HepG2 (cell line): ENCODE results near the gene DCDC1. TPM values are rescaled to one million over a fixed set of nuclear protein-coding genes. Genes with fewer than 3 reads are reported as not detected.

Experiments used
- ATAC-seq: fragments of 200-7000 bp; cut with Tn5 transposase; 3 replicates; pipeline ENCODE4 v1.9.1; 2020; ENCODE audit warnings: mild to moderate bottlenecking, moderate library complexity
- BruUV-seq: library from RNA; stranded (reverse); fragments of 400-500 nt; replicated peaks from 2 replicates; lab custom pipeline; 2021; lab: Mats Ljungman, UMichigan
- CTCF ChIA-PET: fragments of 300-600 bp; formaldehyde crosslinking; extraction: SDS; loops from one replicate; lab custom pipeline; 2021; ENCODE audit warnings: low total read pairs, inconsistent platforms, low intra/inter-chr PET ratio; lab: Yijun Ruan, JAX
- POLR2A ChIA-PET: fragments of 350-600 bp; sonication (Branson Sonifier 250); formaldehyde crosslinking; loops from one replicate; lab custom pipeline; 2020; ENCODE audit warnings: antibody characterized with exemption, inconsistent platforms; lab: Yijun Ruan, JAX
- DNase-seq: peaks from one replicate; pipeline ENCODE4 v3.0.0-alpha.2; 2015; ENCODE audit warnings: low spot score
- FAIRE-seq: peaks from 3 replicates; lab custom pipeline; 2011; peaks lifted over from hg19 to GRCh38; lab: Jason Lieb, UNC
- H2AFZ ChIP-seq: one replicate; pipeline ENCODE4 v1.6.1; 2011; ENCODE audit warnings: low read length, inconsistent platforms
- H3K27ac ChIP-seq: fragments of 300-600 bp; 3 replicates; pipeline ENCODE4 v1.8.0; 2011; ENCODE audit warnings: mixed run types, mild to moderate bottlenecking, mixed read lengths, low read length, inconsistent platforms; ENCODE audit not compliant: insufficient read depth; ENCODE audit errors: extremely low read length
- H3K27me3 ChIP-seq, 2 experiments: fragments of 200-600 bp in 1 of 2; 2 replicates in 1 of 2; 3 replicates in 1 of 2; pipeline versions ENCODE4 v1.6.0 to v1.8.0; 2011; ENCODE audit warnings: low read length in 2 of 2, mild to moderate bottlenecking in 2 of 2, moderate library complexity in 2 of 2, inconsistent platforms in 1 of 2; ENCODE audit not compliant: insufficient read depth in 2 of 2, control insufficient read depth in 1 of 2
- H3K36me3 ChIP-seq, 2 experiments: fragments of 200-600 bp in 1 of 2; replicated peaks in 1 of 2; 2 replicates in 1 of 2; 3 replicates in 1 of 2; pipeline versions ENCODE4 v1.5.1 to v1.8.0; 2011; ENCODE audit warnings: low read length in 2 of 2, inconsistent platforms in 1 of 2; ENCODE audit not compliant: insufficient read depth in 2 of 2, control insufficient read depth in 1 of 2
- H3K4me1 ChIP-seq: 2 replicates; pipeline ENCODE4 v1.5.1; 2012; ENCODE audit warnings: low read length, inconsistent platforms; ENCODE audit not compliant: insufficient read depth
- H3K4me2 ChIP-seq: 2 replicates; pipeline ENCODE4 v1.6.0; 2011; ENCODE audit warnings: low read depth, low read length, inconsistent platforms
- H3K4me3 ChIP-seq, 3 experiments: fragments of 200-600 bp in 1 of 3; sonication (generic), shearing (Covaris generic) in 1 of 3; replicated peaks in 1 of 3; 2 replicates each; pipeline ENCODE4 v1.5.1; 2011 to 2016; ENCODE audit warnings: low read length in 3 of 3, inconsistent platforms in 2 of 3, low read depth in 2 of 3, mild to moderate bottlenecking in 2 of 3, control low read depth in 1 of 3, mixed read lengths in 1 of 3; ENCODE audit not compliant: insufficient read depth in 1 of 3
- H3K79me2 ChIP-seq: one replicate; pipeline ENCODE4 v1.6.1; 2011; ENCODE audit warnings: low read length, inconsistent platforms; ENCODE audit not compliant: insufficient read depth
- H3K9ac ChIP-seq: 2 replicates; pipeline ENCODE4 v1.6.0; 2011; ENCODE audit warnings: mild to moderate bottlenecking, low read depth, low read length, inconsistent platforms; ENCODE audit not compliant: insufficient read depth
- H3K9me3 ChIP-seq: 2 replicates; pipeline ENCODE4 v1.5.1; 2012; ENCODE audit warnings: mild to moderate bottlenecking, low read length
- H4K20me1 ChIP-seq: 2 replicates; pipeline ENCODE4 v1.6.0; 2011; ENCODE audit warnings: inconsistent platforms, mild to moderate bottlenecking, low read length, moderate library complexity; ENCODE audit not compliant: insufficient read depth
- ATF7 ChIP-seq, 2 experiments: fragments of 450-650 bp in 1 of 2; sonication (generic) in 1 of 2; formaldehyde crosslinking in 1 of 2; IDR thresholded peaks; 2 replicates each; pipeline versions ENCODE4 v1.4.0 to v1.6.1; 2016 to 2020; ENCODE audit warnings: antibody characterized with exemption in 1 of 2, mild to moderate bottlenecking in 1 of 2, missing genetic modification reagents in 1 of 2
- CEBPG ChIP-seq: IDR thresholded peaks from 2 replicates; pipeline ENCODE4 v1.6.1; 2016
- KDM4B ChIP-seq: sonication (generic); formaldehyde crosslinking; IDR thresholded peaks from 2 replicates; pipeline ENCODE4 v1.4.0; 2020; ENCODE audit warnings: missing genetic modification reagents
- MAFF ChIP-seq: IDR thresholded peaks from 2 replicates; pipeline ENCODE4 v1.6.1; 2011; ENCODE audit warnings: low read depth, low read length, improper control_type of control experiment
- MAFK ChIP-seq, 2 experiments: IDR thresholded peaks in 1 of 2; conservative IDR thresholded peaks in 1 of 2; 2 replicates each; pipeline ENCODE4 v1.6.1; 2011; ENCODE audit warnings: improper control_type of control experiment in 2 of 2, low read length in 2 of 2
- PAXIP1 ChIP-seq: sonication (generic); formaldehyde crosslinking; conservative IDR thresholded peaks from 2 replicates; pipeline ENCODE4 v1.4.0; 2020; ENCODE audit warnings: mild to moderate bottlenecking, missing genetic modification reagents, moderate library complexity
- ZFYVE20 ChIP-seq: sonication (generic); formaldehyde crosslinking; IDR thresholded peaks from 2 replicates; pipeline ENCODE4 v1.8.0; 2023; ENCODE audit warnings: low read depth, mild to moderate bottlenecking, moderate library complexity, missing genetic modification reagents, borderline replicate concordance
- ZNF747 ChIP-seq: sonication (generic); formaldehyde crosslinking; IDR thresholded peaks from 2 replicates; pipeline ENCODE4 v1.8.1; 2023; ENCODE audit warnings: missing genetic modification reagents, mild to moderate bottlenecking, borderline replicate concordance
- ZNF883 ChIP-seq: sonication (generic); formaldehyde crosslinking; IDR thresholded peaks from 2 replicates; pipeline ENCODE4 v1.5.1; 2020; ENCODE audit warnings: mild to moderate bottlenecking, missing genetic modification reagents; ENCODE audit errors: not compliant biosample characterization
- WGBS: methylation state at CpG from one replicate; pipeline ENCODE4 v1.1.6; 2017; ENCODE audit warnings: low lambda C conversion rate; 5-methylcytosine and 5-hydroxymethylcytosine counted together
- in situ Hi-C: cut with HindIII; loops from 2 replicates; pipeline ENCODE4 v1.10.0; 2017; ENCODE audit warnings: low pct_unique_long_range_greater_than_20kb; ENCODE audit not compliant: extremely low pct_ligation_motif_present
- intact Hi-C: fragments of 100-400 bp; cut with micrococcal nuclease; formaldehyde crosslinking; loops from one replicate; pipeline ENCODE4 v1.10.0; 2022; ENCODE audit not compliant: unreplicated experiment
- polyA plus RNA-seq, 8 experiments: library from polyadenylated mRNA; depleted of rRNA in 3 of 8; stranded (reverse) in 7 of 8; unstranded in 1 of 8; fragments of >200 nt; fragmentation: Illumina TruSeq in 4 of 8; extraction: Trizol in 4 of 8; gene quantifications; 2 replicates each; pipeline versions ENCODE4 v1.2.1 to v1.2.3, GENCODE V29; 2011 to 2016; ENCODE audit warnings: low read depth in 4 of 8, missing spikeins in 1 of 8, mixed read lengths in 1 of 8; ENCODE audit not compliant: insufficient read depth in 1 of 8
- total RNA-seq, 5 experiments: library from RNA; depleted of rRNA; stranded (reverse); fragments of >200 nt; fragmentation: Illumina TruSeq; extraction: Trizol; gene quantifications; 2 replicates each; pipeline ENCODE4 v1.2.3, GENCODE V29; 2016; ENCODE audit warnings: low read depth in 1 of 5
- TF ChIP-seq, protein P1 (sequence below): sonication (generic); formaldehyde crosslinking; IDR thresholded peaks from 2 replicates; pipeline ENCODE4 v1.5.1; 2020; ENCODE audit warnings: missing genetic modification reagents, mild to moderate bottlenecking, borderline replicate concordance

Gene DCDC1
- total and polyA plus RNA-seq, 2 of the 13 experiments (the other 11 are each of a cell fraction or from before 2014, with no cell fraction given) = 0.12 to 0.27 TPM

GRCh38 chr11:31328697-31329096 is 40.8 kb downstream of the DCDC1 start:
- no peak for ATAC-seq
- Histone ChIP-seq H3K79me2 (no peaks in the 10 kb centered on the region), H3K27ac (no peak overlapping the region), H3K4me2 (no peak overlapping the region), H4K20me1 (no peaks in the 10 kb centered on the region), H3K36me3 (no peaks in the 10 kb centered on the region), H2AFZ (no peak overlapping the region), H3K4me1 (no peaks in the 10 kb centered on the region), H3K27me3 (no peaks in the 10 kb centered on the region), H3K4me3 (no peak overlapping the region), H3K9me3 (no peaks in the 10 kb centered on the region), H3K9ac (no peak overlapping the region)
- in situ Hi-C loops = no loop called here
- no TSS peak for BruUV-seq
- DNase-seq = no peak
- no peak for FAIRE-seq
- ChIA-PET CTCF (no interaction called here), POLR2A (no interaction called here)
- 56% methylated on average over 6 of the region's 6 CpGs for WGBS
- TF ChIP-seq MAFK (conservative IDR thresholded peaks at IDR 0.05 in 1 of 2, IDR thresholded peaks at IDR 0.05 in 1 of 2; ENCODE audit: low read length in 2 of 2) = peak; percentile 75 to 93
- TF ChIP-seq MAFF = peak; percentile 86
- no peak for TF ChIP-seq ZFYVE20
- intact Hi-C loops = no loop called here

- in situ Hi-C loops (no loop called here), intact Hi-C loops (no loop called here)
- H3K79me2 ChIP-seq = no peaks in the 10 kb centered on the region
- DNase-seq = no peak
- H3K9me3 ChIP-seq = no peaks in the 10 kb centered on the region
- CTCF ChIA-PET = no interaction called here
- POLR2A ChIA-PET = no interaction called here
- H3K9ac ChIP-seq = no peak overlapping the region
- no peaks in the 10 kb centered on the region for H3K4me1 ChIP-seq
- no TSS peak for BruUV-seq
- TF ChIP-seq, protein P1, sequence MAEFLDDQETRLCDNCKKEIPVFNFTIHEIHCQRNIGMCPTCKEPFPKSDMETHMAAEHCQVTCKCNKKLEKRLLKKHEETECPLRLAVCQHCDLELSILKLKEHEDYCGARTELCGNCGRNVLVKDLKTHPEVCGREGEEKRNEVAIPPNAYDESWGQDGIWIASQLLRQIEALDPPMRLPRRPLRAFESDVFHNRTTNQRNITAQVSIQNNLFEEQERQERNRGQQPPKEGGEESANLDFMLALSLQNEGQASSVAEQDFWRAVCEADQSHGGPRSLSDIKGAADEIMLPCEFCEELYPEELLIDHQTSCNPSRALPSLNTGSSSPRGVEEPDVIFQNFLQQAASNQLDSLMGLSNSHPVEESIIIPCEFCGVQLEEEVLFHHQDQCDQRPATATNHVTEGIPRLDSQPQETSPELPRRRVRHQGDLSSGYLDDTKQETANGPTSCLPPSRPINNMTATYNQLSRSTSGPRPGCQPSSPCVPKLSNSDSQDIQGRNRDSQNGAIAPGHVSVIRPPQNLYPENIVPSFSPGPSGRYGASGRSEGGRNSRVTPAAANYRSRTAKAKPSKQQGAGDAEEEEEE (CRISPR knock-in tag) = no peak
- TF ChIP-seq ATF7 (IDR thresholded peaks at IDR 0.05) (peak; percentile 48; the same call in 1 of the 2 replicates), ATF7 (CRISPR knock-in tag; IDR thresholded peaks at IDR 0.05) (no peak), ZNF883 (CRISPR knock-in tag) (no peak), KDM4B (CRISPR knock-in tag) (no peak), CEBPG (CRISPR knock-in tag) (no peak), PAXIP1 (no peak), ZNF747 (CRISPR knock-in tag) (no peak)
- TF ChIP-seq, all 625 proteins: peak for 1
- H3K27ac ChIP-seq = no peak overlapping the region
- H4K20me1 ChIP-seq = no peaks in the 10 kb centered on the region
- no peaks in the 10 kb centered on the region for H3K36me3 ChIP-seq
- FAIRE-seq (no peak), ATAC-seq (no peak)
- H3K4me2 ChIP-seq = no peak overlapping the region
- H2AFZ ChIP-seq = no peak overlapping the region
- no peaks in the 10 kb centered on the region for H3K27me3 ChIP-seq
- 15% methylated on average over 3 of the region's 3 CpGs for WGBS
- no peak overlapping the region for H3K4me3 ChIP-seq
These were observed 42.1 kb downstream of the DCDC1 start for GRCh38 chr11:31327417-31327816.
